Measurements from ENCODE around the gene RTN4R.

The RTN4R gene

DNA sequence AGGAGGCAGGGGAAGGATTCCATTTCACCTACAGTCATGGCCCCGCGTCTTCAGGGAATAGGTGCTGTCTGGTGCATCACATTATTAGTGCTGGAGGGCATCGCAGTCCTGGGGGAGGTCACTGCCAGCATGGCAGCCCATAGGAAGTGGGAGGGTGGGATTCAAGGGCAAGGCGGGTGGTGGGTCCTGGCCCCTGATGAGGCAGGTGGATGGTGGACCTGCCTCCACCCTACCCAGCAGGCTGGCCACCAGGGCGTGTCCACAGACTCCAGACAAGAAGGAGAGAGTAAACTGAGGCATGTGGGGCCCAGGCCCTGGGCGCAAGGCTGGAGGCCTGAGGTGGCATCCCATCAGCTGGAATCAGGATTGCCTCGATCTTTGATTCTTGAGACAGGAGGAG, 53.3 kb downstream of the RTN4R start:
- no peak for DNase-seq (ENCODE audit: low read depth in 2 of 2)

DNA sequence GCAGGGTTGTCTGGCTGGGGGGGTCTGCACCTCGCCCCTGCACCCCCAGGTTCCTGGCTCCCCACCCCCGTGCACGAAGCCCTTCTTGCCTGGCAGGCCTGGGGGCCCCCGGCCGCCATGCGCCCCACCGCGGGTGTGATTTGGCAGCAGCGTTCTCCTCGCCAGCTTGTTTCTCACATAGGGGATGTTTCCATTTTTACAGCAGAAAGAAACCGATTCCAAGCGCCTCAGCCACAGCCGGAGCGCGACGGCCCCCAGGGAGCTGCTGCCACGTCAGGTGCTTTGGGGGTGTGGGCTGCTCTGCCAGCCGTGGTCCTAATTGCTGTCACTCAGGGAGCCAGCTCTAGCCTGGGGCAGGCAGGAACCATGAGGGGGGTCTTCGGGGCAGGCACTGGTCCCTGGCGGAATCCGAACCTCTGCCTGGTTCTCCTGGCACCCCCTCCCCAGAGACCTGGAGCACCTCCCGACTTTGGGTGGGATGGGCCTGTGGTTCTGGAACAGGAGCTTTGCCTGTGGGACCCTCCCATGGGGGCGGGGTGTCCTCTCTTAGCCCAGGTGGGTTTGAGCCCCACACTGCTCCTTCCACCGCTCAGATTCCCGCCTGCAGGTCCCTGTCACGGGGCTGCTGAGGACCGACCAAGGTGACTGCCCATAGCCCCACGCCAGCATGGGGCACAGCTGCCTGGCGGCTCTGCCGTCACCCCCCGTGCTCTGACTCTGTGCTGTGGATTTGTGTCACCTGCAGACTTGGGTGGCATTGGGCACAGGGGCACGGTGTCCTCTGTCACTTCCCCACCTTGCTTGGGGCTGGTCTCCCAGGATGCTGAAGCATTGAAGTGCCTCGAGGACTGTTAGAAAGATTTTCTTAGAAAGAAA, 54.0 kb downstream of the RTN4R start:
- no peak for DNase-seq (ENCODE audit: low read depth in 2 of 2)

DNA sequence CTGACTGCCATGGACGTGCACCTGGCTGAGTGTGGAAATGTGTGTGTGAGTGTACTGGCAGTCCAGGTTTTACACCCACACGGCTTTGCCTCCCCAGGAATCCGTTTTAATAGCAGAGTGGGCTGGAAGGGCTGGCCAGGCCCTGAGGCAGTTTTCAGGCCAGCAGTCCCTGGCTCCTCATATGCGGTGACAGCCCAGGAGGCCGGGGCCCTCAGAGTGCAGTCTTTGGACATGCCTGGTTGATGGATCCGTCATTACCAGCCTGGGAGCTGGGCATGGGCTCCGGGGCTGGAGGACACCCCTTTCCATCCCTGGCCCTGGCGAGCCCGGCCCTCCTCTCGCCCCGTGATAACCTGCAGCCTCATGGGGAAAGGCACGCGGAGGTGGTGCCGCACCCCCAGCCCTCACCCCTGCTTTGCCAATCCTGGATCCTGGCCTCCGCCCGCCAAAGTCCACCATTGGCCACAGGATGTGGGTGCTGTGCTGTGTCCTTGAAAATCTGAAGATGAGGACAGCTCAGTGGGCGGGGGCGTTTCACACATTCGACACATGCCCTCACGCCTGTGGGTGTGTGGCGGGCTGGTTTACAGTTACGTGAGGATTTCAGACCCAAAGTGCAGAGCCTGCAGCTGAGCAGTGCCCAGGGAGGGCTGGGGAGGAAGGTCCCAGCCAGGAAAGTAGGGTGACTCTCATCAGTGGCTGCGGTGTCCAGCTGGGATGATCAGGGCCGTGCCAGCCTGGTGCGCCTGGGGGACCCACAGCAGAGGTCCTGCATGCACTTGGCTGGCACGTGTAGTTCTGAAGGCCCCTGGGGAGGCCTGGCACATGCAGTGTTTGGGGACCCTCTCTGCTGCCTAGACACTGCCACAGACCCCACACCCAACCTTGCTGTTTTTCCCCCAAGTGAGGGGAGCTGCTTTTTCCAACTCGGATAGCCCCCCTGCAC, 55.1 kb downstream of the RTN4R start:
- DNase-seq (ENCODE audit: low read depth in 2 of 2), result no peak

DNA sequence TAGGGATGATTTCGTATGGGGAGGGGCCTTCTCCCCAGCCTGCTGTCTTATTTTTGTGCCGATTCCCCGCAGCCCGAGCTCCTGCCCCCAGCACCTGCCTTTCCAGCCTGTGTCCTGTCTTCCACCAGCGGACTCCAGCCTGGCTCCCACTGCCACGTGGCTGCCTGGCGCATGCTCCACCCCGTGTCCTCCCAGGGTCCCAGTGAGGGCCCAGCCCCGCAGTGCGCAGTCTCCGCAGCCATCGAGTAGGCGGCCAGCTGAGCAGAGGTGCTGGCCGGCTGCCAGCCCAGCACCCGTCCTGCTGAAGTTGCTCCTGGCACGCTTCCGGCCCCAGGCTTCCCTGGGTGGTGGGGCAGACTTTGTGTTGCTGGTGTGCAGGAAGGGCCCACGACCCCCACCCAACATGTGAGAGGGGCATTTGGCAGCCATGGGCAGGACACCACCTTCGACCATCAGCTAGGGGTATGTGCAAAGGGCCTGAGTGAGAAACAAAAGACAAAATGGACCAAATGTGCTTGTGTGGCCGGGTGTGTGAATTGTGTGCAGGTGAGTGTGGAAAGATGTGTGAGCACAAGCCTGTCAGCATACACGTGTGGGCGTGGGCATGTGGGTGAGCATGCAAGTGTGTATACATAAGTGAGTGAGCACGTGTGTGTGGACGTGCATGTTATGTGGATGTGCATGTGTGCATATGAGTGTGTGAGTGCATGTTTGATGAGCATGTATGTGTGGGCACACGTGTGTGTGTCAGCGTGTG, 55.9 kb downstream of the RTN4R start:
- no peak for DNase-seq (ENCODE audit: low read depth in 2 of 2)

DNA sequence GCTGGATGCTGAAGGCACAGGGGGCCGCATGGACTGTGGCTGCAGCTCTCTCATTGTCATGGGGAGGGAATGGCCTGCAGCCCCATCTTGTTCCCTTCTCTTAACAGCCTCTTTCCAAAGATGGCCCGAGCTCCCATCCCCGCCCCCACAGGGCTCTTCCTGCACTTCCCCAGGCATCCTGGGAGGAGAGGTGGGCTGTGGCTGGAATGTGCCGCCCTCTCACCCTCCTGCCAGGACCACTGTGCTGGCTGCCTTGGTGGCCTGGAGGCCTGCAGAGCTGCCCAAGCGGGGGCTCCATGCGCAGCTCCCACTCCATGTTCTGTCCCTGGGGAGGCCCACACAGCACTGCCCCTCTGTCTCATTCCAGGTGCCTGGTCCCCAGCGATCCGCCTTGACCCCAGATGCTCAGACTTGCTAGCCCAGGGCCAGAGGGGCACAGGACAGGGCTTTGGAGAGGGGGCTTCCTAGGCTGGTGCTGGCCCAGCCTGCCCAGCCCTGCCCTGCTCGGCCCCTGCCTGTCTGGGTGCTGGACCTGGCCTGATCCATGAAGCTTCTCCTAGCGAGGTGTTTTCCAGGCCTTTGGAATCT, 56.6 kb downstream of the RTN4R start:
- DNase-seq (ENCODE audit: low read depth in 2 of 2), result no peak

DNA sequence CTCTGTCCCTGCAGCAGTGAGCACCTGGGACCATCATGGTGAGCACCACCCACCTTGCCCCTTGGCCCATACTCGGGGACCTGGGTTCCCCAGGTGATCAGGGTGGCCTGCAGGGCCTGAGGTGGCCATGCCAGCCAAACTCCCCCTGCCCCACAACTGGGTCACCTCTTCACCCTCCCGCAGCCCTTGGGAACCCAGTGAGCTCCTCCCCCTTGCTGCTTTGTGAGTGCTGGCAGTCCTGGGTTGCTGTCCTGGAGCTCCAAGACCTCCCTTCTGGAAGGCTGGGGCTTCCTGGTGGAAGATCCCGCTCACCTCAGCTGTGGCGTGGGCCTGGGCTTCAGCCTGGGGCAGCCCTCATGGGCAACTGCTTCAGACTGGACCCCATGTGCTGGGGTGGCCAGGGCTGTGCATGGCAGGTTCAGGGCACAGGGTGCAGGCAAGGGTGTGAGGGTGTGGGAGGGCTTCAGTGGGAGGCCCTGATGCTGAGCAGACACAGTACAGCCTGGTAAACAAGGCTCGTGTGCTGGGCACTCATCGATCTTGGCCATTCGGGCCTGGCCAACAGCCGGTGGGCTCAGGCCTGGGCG, 57.6 kb downstream of the RTN4R start:
- no peak for DNase-seq (ENCODE audit: low read depth in 2 of 2)

DNA sequence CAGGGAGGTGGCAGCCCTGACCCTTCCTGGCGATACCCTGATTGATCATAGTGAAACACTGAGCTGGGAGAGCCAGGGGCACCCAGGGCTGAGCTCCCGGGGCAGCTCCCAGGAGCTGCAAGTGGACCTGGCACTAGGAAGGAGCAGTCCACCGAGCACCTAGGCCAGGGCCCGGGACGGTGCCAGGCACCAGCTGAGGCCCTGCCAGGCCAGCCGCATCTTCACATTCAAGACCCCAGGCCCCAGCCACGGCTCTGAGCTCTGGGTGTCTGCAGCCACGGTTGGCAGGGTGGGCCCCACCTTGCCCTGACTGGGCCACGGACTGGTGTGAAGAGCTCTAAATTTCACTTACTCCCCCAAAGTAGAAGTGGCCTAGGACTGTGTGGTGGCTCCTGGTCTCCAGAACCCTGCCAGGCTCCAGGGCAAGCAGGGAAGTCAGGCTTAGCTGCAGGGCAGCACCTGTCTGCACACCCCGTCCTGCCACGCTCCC, 58.3 kb downstream of the RTN4R start:
- no peak for DNase-seq (ENCODE audit: low read depth in 2 of 2)

DNA sequence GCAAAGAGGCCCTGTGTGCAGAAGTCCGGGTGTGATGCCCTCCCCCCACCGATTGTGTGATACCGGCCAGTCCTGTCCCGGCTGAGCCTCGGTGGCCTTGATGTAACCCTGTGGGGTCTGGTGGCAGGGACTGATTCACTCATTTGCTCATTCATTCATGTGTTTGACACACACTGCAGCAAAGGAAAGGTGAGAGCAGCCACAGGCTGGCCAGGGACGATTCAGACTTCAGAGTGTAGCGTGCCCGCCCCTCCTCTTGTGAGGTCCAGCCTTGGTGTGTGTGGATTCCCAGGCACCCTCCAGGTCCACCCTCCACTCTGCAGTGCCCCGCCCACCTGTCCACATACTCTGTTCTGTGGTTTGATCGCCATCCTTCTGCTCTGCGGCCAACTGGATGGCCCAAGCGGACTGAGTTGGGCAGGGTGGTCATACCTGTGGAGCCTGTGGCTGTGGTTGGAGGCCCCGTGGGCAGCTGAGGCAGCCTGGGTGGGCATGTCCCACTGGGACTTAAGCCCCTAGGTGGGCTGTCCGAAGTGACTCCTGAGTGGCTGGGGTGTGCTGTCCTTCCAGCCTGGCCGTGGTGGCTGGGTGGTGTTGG, 59.3 kb downstream of the RTN4R start:
- DNase-seq (ENCODE audit: low read depth in 2 of 2), result no peak

DNA sequence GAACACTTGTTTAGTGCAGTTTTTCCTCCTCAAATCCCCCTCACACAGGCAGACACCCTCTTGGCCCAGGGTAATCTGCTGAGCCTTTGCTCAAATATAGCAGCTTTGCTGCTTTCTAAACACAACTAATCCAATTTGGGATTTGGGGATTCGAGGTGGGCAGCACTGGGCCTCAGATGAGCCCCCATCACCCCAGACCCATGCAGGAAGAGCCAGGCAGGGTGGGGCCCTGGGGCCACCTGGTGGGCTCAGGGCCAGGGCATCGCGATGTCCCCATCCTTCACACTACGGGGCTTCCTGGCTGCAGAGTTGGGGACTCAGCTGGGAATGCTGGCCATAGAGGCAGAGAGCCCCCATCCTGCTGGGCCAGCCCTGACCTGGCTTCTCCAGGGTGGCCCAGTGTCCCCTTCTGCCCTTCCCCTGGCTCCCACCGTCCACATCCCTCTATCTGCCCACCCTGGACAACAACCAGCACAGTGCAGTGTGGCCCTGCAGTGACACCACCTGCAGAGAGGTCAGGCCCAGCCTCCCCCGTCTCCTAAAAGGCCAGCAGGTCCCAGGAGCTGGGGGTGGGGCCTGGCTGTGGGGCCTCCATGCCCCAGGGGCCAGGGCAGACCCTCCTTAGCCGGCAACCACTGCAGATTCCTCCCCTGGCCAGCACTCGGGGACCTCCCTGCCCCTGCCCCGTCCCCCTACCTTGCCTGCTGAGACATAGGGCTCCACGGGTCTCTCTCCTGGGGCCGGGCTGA, 60.7 kb downstream of the RTN4R start:
- DNase-seq (ENCODE audit: low read depth in 2 of 2), result no peak

DNA sequence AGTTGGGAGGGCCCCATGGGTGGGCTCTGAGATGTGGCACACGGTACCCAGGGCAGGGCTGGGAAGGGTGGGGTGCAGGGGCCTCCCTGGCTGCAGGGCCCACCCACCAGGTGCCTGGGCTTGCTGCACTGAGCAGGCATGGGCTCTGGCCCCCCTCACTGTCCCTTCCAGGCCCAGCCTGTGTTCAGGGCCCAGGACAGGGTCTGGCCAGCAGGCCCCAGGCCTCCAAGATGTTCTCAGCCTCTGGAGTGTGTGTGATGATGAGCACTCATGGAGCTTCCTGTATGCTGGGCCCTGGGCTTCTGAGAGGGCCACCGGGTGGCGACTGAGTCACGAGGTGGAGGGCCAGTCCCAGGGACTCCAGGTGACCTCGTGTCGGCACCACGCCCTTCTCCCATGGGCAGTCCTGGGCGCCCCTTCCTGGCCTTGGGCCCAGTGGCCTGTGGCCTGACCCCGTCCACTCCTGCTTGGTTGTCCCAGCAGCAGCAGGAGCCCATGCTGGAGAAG, 61.4 kb downstream of the RTN4R start:
- peak in 1 of 2 experiments; percentile 2 for DNase-seq (ENCODE audit: low read depth in 2 of 2)

DNA sequence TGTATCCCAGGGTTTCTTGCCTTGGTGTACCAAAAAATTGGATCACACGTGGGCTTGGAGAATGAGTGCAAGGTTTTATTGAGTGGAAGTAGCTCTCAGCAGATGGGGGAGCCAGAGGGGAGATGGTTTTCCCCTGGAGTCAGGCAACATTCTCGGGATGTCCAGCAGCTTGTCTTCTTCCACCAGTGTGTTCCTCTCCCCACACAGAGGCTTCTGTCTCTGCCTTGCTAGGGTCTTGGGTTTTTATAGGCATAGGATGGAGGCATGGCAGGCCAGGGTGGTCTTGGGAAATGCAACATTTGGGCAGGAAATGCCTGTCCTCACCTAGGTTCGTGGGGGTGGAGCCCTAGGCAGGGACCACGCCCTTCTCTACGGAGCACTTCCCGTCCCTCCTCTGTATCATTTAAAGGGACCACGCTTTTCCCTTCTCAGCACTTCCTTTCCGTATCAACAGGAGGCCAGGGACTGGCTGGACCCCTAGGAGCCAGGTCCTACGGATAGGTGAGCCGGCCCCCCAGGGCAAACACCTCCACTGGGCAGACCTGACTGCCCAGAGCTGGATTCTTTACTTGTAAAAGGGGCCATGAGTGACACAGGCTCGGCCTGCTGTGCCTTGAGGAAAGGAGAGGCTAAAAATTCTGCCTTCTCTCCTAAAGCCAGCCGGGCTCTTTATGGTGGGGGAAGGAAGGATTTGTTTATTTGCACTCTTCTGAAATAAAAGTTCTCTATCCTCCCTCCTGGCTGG, 62.0 kb downstream of the RTN4R start:
- peak; percentile 52 to 63 for DNase-seq (ENCODE audit: low read depth in 2 of 2)

DNA sequence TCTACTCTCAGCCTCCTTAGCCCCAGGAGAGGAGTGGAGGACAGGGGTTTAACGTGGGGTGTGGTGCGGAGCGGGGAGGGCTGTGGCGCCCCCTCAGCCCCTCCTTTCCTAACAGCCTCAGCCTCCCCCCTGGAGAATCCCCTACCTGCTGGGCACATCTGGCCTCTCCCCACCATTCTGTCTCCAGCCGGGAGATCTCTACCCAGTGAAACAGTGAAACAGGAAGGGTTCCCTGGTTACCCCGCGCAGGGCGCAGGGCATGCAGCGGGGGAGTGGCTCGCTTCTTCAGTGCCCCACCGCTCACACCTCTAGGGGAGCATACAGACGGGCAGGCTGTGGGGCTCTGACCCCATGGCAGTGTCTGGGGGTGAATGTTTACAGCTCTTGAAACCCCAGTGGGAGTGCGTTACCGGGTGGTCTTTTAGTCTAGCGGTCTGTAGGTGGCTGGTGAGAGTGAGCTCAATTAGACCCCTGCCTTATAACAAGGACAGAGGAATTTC, 62.6 kb downstream of the RTN4R start:
- DNase-seq (ENCODE audit: low read depth in 2 of 2), result no peak

DNA sequence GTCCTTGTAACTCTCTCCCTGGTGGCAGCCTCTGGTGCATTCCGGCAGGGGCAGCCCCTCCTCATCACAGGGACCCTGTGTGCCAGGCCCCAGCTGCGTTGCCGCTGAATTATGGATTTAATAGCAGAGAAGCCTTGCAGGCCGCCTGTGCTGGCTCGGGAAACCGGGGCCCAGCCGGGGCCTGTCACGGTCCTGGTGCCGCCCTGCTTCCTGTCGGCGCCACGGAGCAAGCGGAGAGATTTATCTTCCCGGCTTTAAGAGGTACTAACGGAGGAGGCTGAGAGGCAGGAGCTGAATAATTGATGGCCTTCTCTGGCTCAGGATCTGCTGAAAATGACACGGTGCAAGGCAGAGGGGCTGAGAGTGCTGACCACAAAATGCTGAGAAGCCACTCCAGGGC, 63.3 kb downstream of the RTN4R start:
- DNase-seq (ENCODE audit: low read depth in 2 of 2), result no peak

DNA sequence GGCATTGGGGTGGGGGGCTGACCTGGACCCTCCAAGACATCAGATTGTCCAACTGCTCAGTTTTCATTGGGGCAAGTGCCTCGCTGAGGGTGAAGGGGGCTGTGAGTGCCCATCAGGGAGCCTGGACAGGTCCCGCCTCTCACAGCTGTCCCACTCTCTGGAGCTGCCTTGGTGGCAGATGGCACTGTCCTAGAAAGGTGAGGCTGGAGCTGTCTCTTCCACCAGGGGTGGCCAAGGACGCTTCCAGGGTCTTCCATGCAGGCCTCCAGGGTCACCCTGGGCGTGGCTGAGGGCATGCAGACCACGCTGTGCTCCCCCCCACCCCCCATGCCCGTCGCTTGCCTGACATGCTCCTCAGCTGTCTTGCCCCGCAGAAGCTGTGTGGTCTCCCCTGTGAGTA, 63.8 kb downstream of the RTN4R start:
- no peak for DNase-seq (ENCODE audit: low read depth in 2 of 2)

DNA sequence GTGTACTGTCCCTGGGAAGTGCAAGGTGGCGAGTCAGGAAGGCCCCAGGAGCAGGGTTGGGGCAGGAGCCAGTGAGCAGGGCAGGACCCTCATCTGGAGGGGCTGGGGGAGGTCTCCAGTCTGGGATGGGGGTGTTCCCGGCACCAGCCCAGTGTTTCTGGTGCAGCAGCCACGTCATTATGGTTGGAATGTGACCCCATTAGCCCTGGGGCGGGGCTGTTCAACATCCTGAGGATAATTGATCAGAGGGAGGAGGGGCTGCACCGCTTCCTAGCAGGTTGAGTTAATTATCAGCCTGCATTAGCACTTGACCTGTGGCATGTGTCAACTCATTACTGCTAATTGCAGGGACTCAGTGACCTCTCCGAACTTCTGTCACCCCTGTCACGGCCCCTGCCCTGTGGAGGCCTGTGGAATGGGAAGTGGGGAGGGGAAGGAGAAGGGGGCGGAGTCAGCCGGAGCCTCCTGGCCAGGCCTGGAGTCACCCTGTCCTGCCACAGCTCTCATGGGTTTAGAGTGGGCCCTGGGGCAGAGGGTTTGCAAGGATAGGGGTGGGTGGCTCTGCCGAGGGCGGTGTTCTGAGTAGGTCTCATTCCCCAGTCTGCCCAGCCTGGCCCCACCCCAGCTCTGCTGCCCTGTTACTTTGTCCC, 64.4 kb downstream of the RTN4R start:
- no peak for DNase-seq (ENCODE audit: low read depth in 2 of 2)

DNA sequence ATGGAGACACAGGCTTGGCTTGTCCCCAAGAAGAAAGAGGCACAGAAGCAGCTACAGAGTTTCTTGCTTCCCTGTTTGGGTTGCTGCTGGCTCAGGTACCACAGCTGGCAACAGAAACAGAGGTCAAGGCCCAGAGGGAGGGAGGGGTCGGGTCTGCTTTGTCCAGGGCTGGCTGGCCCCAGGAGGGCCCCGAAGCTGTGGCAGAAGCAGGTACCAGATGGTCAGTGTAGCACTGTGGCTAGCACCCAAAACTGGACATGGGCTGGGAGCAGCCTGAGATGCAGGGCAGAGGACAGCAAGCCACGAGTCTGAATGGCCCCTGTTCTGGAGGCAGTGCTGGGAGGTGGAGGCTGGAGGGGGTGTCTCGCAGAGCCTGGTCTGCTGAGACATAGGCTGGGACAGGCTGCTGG, 65.0 kb downstream of the RTN4R start:
- DNase-seq (ENCODE audit: low read depth in 2 of 2), result no peak

DNA sequence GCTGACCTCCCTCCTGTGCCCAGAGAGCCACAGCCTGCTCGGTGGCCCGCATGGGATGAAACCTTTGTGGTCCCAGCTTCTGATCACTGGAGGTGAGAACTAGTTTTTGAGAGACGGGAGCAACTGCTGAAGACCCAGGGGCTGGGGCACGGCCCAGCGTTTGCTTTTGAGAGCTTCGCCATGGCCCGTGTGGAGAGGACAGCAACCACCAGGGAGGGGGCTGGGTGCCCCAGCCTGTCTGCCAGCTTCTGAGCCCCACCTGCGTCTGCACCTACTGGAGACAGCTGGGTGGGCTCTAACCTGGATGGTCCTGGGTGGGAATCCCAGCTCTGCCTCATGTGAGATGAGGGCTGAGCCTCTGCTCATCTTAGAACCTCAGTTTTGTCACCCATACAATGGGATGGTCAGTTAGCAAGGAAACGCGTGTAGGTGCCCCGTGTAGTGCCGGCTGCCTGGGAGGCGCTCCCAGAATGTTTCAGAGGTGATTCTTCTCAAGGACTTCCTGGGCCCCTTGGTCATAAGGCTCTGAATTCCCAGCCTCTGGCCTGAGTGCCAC, 66.2 kb downstream of the RTN4R start:
- DNase-seq (ENCODE audit: low read depth in 2 of 2), result no peak

DNA sequence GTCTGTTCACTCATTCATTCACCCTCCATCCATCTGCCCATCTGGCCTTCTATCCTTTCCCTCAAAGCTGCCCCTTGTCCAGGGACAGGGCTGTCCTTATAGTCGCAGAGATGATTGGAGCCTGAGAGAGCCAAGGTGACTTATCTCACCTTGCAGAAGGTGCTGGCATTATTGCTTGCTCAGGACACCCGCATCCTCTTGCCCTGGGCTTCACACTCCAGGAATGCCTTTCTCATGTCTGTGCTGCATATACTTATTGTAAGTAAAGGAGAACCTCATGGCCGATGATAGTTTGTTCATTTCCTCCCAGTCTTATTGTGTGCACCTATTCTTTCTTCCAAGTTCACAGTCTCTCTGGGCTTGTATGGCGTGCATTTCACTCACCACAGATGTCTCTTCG, 68.2 kb downstream of the RTN4R start:
- no peak for DNase-seq (ENCODE audit: low read depth in 2 of 2)
